ENCODE results near the gene PDZD7. TPM values are rescaled to one million over a fixed set of nuclear protein-coding genes. Genes with fewer than 3 reads are reported as not detected.

The PDZD7 gene
- total and polyA plus RNA-seq, 9 of the 15 experiments (the other 6 are each of a cell fraction or from before 2014, with no cell fraction given), result 0.04 to 0.24 (median 0.08) TPM; not detected in 3

DNA sequence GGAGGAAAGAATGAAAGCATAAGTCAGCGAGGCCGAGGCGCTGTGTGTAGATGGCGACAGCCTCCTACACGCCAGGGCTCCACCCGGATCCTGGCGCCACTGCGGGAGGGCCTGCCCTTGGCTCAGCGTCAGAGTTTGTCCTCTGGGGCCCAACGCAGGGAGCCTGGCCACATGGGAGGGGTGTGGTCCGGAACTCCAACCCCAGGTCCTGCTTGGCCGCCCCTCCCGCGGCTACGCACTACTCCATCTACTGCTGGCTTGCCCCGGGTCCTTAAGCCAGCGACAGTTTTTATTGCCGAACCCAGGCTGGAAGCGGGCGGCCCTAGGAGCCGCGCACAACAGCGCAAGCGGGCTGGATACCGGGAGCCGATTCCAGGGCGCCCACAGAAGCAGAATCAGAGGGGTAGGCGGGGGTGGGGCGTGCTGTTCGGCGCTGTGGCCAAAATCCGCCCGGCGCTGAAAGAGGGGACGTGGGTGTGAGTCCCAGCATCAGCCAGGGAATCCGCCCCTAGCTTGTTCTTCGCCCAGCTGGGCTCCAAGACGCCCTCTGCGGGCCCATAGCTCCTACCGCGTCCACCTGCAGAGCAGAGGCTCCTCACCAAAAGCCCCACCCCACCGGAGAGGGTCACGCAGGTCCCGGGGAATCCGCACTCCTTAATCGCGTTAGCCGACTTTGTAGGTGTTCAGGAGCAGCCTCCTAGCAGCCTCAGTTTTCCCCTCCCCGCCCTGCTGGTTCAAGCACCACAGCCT lies 35.4 kb upstream of the PDZD7 start:
- Histone ChIP-seq H3K79me2 (ENCODE audit: control insufficient read depth, insufficient read depth, low read length) (peaks cover 28% of the 10 kb centered on the region), H3K9me1 (ENCODE audit: control insufficient read depth, insufficient read depth, low read length) (no peaks in the 10 kb centered on the region), H3K27ac (ENCODE audit: extremely low read depth, low read depth, low read length) (peak overlapping the region; percentile 88), H3K4me3 (peak overlapping the region; percentile 58), H3K36me3 (ENCODE audit: control insufficient read depth, insufficient read depth, low read length) (no peaks in the 10 kb centered on the region), H4K20me1 (replicated peaks; ENCODE audit: control insufficient read depth, insufficient read depth, low read length) (no peaks in the 10 kb centered on the region), H3K9ac (ENCODE audit: insufficient read depth in 1 of 2, low read depth in 2 of 2, low read length in 2 of 2) (peak overlapping the region; percentile 69 to 90), H2AFZ (ENCODE audit: low read depth, low read length) (peak overlapping the region; percentile 83), H3K9me3 (replicated peaks; ENCODE audit: control insufficient read depth, insufficient read depth, low read depth, low read length) (no peaks in the 10 kb centered on the region), H3K4me2 (ENCODE audit: insufficient read depth, low read length) (peak overlapping the region; percentile 81), H3K4me1 (replicated peaks in 1 of 2; ENCODE audit: control insufficient read depth in 2 of 2, insufficient read depth in 2 of 2, low read length in 2 of 2) (peaks cover 50 to 67% of the 10 kb centered on the region in 2 experiments), H3K27me3 (ENCODE audit: control insufficient read depth in 2 of 2, insufficient read depth in 2 of 2, low read length in 2 of 2) (no peaks in the 10 kb centered on the region)
- under 1% methylated on average over 33 of the region's 49 CpGs for WGBS (ENCODE audit: insufficient coverage, low coverage, missing lambda C conversion rate)
- ChIA-PET CTCF (ENCODE audit: low intra/inter-chr PET ratio) (interaction anchor here (0.7 to 3.7 kb wide), 4 partner anchors 16 to 67 kb away, joined by 3 to 37 read pairs (median 19); partner anchors contain the start of gene LZTS2), POLR2A (interaction anchor here (0.7 to 1.4 kb wide), 4 partner anchors 8 to 52 kb away, joined by 3 to 5 read pairs (median 4); no protein-coding TSS in a partner anchor)
- peak; percentile 96 for FAIRE-seq
- peak; percentile 81 for ATAC-seq
- intact Hi-C loops (cut with micrococcal nuclease), result loop anchor here (2.0 to 10.0 kb wide), 4 partner anchors 24 to 988 kb away; partner anchors contain the start of genes ARMH3, PDZD7 and SFXN3
- in situ Hi-C loops (cut with MboI), result no loop called here
- peak; percentile 71 to 91 (median 78) for DNase-seq (ENCODE audit: extremely low read depth in 1 of 4, low spot score in 3 of 4)
- BruUV-seq (replicated peaks), result no TSS peak
- TF ChIP-seq ZNF124 (CRISPR knock-in tag; IDR thresholded peaks at IDR 0.05) (no peak), CXXC5 (CRISPR knock-in tag; IDR thresholded peaks at IDR 0.05) (peak; percentile 69), SAP30 (IDR thresholded peaks at IDR 0.05; ENCODE audit: borderline replicate concordance, insufficient read depth, low read depth, low read length, poor library complexity, severe bottlenecking) (peak; percentile 52), ZFP36 (IDR thresholded peaks at IDR 0.05; ENCODE audit: low read depth, low read length, partially characterized antibody) (peak; percentile 15), ARID1B (IDR thresholded peaks at IDR 0.05) (peak; percentile 52; the same call in 1 of the 2 replicates), SMAD4 (CRISPR knock-in tag; conservative IDR thresholded peaks at IDR 0.05) (peak; percentile 49; the same call in 1 of the 2 replicates), NR1H2 (CRISPR knock-in tag; IDR thresholded peaks at IDR 0.05) (no peak), YBX1 (IDR thresholded peaks at IDR 0.05) (no peak), TAF7 (tag; IDR thresholded peaks at IDR 0.05) (no peak), RB1 (IDR thresholded peaks at IDR 0.05; ENCODE audit: low read depth) (0 out of 2 replicates have a peak, but pooled peaks have one; percentile 5), HDAC1 (IDR thresholded peaks at IDR 0.05) (peak in 1 of 2 experiments; percentile 63; a peak in 1 of 4 replicates)
- TF ChIP-seq, protein P1, sequence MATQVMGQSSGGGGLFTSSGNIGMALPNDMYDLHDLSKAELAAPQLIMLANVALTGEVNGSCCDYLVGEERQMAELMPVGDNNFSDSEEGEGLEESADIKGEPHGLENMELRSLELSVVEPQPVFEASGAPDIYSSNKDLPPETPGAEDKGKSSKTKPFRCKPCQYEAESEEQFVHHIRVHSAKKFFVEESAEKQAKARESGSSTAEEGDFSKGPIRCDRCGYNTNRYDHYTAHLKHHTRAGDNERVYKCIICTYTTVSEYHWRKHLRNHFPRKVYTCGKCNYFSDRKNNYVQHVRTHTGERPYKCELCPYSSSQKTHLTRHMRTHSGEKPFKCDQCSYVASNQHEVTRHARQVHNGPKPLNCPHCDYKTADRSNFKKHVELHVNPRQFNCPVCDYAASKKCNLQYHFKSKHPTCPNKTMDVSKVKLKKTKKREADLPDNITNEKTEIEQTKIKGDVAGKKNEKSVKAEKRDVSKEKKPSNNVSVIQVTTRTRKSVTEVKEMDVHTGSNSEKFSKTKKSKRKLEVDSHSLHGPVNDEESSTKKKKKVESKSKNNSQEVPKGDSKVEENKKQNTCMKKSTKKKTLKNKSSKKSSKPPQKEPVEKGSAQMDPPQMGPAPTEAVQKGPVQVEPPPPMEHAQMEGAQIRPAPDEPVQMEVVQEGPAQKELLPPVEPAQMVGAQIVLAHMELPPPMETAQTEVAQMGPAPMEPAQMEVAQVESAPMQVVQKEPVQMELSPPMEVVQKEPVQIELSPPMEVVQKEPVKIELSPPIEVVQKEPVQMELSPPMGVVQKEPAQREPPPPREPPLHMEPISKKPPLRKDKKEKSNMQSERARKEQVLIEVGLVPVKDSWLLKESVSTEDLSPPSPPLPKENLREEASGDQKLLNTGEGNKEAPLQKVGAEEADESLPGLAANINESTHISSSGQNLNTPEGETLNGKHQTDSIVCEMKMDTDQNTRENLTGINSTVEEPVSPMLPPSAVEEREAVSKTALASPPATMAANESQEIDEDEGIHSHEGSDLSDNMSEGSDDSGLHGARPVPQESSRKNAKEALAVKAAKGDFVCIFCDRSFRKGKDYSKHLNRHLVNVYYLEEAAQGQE (IDR thresholded peaks at IDR 0.05; ENCODE audit: borderline replicate concordance), result peak; percentile 78
- TF ChIP-seq, protein P1 (CRISPR knock-in tag; IDR thresholded peaks at IDR 0.05; ENCODE audit: low read depth), result no peak; the same call in 1 of the 2 replicates
